GM18909 (cell line): ENCODE measurements around the gene AKR1B15.
"Not testable (repeated sequence)": the region's sequence is repeated elsewhere in the genome, so short reads cannot be mapped to it uniquely, and the experiment has no call there.

ENCODE experiments used
- ATAC-seq: cut with Tn5 transposase; IDR thresholded peaks from one replicate; pipeline ENCODE4 v1.9.1; 2021; ENCODE audit warnings: mild to moderate bottlenecking; ENCODE audit not compliant: unreplicated experiment, poor library complexity

The AKR1B15 gene

GRCh38 chr7:134558370-134558769, 9.5 kb downstream of the AKR1B15 start:
- no peak for ATAC-seq

GRCh38 chr7:134561616-134562015, 12.7 kb downstream of the AKR1B15 start:
- ATAC-seq = not testable (repeated sequence)

DNA sequence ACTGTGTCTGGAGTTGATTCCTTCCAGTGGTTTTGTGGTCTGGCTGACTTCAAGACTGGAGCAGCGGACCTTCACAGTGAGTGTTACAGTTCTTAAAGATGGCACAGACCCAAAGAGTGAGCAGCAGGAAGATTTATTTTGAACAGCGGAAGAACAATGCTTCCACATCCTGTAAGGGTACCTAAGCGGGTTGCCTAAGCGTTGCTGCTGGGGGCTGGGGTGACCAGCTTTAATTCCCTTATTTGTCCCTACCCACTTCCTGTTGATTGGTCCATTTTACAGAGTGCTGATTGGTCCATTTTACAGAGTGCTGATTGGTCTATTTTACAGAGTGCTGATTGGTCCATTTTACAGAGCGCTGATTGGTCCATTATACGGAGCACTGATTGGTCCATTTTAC, 13.2 kb downstream of the AKR1B15 start:
- ATAC-seq = no peak

DNA sequence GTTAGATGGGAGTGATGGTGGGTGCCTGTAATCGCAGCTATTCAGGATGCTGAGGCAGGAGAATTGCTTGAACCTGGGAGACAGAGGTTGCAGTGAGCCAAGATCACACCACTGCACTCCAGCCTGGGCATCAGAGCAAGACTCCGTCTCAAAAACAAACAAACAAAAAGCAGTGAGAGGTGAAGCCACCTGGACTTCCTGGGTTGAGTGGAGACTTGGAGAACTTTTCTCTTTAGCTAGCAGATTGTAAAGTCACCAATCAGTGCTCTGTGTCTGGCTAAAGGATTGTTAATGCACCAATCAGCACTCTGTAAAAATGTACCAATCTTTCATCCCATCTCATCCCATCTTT, 14.5 kb downstream of the AKR1B15 start:
- not testable (repeated sequence) for ATAC-seq

DNA sequence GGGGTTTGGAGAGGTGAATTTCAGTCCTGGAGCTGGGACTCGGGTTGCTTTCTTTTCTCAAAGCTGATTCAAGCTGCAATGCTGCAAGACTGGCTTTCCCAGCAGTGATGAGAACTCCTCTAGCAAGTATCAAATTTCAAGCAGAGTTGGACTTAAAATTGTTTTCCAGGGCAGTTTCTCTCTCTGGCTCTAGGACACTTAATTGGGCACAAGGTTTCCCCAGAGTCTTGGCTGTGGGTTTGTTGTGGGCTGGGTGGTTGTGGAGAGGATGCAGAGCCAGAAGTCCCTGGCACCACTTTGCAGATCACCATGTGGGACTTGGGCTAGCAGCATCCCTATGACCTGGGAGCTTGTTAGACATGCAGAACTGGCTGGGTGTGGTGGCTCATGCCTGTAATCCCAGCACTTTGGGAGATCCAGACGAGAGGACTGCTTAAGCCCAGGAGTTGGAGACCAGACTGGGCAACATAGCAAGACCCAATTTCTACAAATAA, 16.8 kb downstream of the AKR1B15 start:
- ATAC-seq = no peak

- no peak for ATAC-seq
Observed at GRCh38 chr7:134567368-134567767, 18.5 kb downstream of the AKR1B15 start.

- ATAC-seq = not testable (repeated sequence)
Observed at GRCh38 chr7:134569962-134570361, 21.1 kb downstream of the AKR1B15 start.

GRCh38 chr7:134571101-134571500, 22.2 kb downstream of the AKR1B15 start:
- ATAC-seq = no peak

DNA sequence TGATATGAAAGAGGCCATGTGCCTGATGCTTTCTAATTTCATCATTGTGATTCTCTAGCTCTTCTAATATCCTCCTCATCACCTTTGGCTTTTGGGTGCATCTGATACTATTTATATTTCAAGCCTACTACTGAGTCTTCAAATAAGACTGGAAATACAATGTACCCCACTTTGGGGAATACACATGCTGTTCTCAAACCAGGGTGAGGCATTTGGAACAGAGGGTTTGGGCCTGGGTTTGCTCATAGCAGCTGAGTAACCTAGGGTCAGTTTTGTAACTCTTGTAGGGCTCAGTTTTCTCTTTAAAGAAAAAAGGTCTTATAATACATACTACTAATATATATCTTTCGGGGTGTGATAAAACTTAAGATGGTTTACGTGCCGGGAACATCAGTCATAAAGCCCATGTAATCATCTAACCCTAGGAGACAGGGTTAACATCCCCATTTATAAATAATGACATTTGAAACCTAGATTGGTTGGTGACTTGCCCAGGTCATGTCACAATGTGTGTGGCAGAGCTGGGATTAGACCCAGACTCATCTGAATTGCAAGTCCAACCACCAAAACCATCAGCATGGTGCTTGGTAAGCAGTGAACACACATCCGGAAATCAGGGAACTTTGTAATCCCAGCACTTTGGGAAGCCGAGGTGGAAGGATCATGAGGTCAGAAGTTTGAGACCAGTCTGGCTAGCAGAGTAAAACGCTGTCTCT, 23.0 kb downstream of the AKR1B15 start:
- no peak for ATAC-seq

- ATAC-seq = no peak
Observed at GRCh38 chr7:134574322-134574721, 25.4 kb downstream of the AKR1B15 start.

DNA sequence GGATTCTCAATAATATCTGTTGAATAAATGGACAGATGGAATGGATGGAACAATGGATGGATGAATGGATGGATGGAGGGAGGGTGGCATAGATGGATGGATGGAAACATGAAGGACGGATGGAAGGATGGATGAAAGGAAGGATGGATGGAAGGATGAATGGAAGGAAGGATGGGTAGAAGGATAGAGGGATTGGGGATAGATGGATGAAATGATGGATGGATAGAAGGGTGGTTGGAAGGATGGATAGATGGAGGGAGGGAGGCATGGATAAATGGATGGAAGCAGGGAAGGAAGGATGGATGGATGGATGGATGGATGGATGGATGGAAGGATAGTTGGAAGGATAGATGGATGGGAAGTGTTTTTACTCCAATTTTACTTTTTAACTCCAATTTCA, 35.4 kb downstream of the AKR1B15 start:
- ATAC-seq = no peak

- no peak for ATAC-seq
Observed at GRCh38 chr7:134585897-134586296, 37.0 kb downstream of the AKR1B15 start.

DNA sequence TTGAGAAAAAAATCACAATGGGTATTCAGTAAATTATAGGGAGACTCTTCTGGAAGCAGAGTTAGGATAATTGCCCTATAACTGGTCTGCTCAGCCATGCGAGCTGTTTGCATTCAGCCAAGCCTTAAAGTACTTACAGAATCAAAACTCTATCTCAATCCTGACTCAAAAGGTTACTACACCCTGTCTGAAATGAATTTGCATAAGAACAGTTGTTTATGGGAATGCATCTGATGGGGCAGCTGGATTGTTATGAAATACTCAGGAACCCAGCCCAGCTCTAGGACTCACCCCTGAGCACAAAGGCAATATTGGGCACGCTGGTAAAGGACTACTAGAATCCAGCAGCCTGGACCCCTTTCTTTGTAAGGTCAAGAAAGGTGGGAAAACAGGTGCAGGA, 38.8 kb downstream of the AKR1B15 start:
- ATAC-seq = no peak

DNA sequence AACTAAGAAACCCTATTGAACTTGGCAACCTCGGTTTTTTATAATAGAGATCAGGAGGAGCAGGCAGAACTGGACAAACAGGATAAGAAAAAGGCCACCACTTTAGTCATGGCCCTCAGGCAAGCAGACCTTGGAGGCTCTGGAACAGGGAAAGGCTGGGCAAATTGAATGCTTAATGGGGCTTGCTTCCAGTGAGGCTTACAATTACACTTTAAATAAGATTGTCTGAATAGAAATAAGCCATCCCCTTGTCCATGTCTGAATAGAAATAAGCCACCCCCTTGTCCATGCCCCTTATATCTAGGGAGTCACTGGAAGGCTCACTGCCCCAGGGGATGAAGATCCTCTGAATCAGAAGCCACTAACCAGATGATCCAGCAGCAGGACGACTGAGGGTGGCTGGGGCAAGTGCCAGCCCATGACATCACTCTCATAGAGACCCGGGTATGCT, 40.6 kb downstream of the AKR1B15 start:
- ATAC-seq = no peak

- no peak for ATAC-seq
Observed at GRCh38 chr7:134593530-134594392, 44.9 kb downstream of the AKR1B15 start.

DNA sequence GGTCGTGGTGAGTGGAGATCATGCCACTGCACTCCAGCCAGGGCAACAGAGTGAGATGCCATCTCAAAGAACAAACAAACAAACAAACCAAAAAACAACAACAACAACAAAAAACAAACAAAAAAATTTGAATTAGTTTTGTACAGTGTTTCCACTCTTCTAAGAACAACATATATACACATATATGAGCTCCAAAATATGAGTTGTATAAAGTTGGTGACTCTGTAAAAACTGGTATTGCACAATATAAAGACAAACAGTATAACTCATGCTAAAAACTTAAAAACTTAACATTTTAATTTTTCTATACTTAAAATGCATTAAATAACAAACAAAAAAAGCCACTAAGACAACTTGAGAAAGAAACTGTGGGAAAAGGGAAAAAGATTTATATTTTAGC, 46.0 kb downstream of the AKR1B15 start:
- no peak for ATAC-seq

- ATAC-seq = no peak
Observed at GRCh38 chr7:134599371-134599770, 50.5 kb downstream of the AKR1B15 start.

DNA sequence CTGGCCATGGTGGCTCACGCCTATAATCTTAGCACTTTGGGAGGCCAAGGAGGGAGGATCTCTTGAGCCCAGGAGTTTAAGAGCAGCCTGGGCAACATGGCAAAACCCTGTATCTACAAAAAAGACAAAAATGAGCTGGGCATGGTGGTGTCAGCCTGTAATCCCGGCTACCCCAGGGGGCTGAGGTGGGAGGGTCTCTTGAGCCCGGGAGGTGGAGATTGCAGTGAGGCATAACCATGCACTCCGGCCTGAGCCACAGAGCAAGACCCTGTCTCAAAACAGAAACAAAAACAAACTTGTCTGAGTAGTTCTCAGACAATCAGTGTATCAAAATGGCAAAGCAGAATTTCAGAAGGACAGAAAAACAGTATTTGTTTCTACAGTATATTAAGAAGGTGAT, 52.5 kb downstream of the AKR1B15 start:
- ATAC-seq = no peak

DNA sequence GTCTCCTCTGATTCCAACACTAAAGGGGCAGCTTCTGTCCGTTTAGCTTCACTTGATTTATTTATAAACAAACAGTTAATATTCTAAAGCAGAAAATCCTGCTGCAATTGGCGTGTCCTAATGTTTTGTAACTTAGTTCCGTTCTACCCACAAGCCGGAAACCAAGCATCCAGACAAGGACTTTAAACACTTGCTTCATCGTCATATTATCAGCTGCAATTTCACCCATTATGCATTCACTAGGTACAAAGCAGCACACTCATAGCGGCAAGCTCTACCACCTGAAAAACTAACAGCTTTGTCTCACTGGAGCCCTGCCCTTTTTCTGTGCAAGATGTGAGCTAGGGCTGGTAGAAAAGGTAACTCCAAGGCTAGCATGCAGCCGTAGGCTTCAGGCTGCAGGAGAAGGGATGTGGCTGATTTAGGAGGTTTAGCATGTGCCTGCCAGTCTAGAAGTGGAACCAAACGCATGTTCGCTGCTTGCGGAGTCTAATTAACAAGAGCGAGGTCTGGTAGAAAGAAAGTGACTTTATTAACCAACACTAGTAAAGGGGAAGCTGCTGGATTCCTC, 54.1 kb downstream of the AKR1B15 start:
- ATAC-seq = no peak

DNA sequence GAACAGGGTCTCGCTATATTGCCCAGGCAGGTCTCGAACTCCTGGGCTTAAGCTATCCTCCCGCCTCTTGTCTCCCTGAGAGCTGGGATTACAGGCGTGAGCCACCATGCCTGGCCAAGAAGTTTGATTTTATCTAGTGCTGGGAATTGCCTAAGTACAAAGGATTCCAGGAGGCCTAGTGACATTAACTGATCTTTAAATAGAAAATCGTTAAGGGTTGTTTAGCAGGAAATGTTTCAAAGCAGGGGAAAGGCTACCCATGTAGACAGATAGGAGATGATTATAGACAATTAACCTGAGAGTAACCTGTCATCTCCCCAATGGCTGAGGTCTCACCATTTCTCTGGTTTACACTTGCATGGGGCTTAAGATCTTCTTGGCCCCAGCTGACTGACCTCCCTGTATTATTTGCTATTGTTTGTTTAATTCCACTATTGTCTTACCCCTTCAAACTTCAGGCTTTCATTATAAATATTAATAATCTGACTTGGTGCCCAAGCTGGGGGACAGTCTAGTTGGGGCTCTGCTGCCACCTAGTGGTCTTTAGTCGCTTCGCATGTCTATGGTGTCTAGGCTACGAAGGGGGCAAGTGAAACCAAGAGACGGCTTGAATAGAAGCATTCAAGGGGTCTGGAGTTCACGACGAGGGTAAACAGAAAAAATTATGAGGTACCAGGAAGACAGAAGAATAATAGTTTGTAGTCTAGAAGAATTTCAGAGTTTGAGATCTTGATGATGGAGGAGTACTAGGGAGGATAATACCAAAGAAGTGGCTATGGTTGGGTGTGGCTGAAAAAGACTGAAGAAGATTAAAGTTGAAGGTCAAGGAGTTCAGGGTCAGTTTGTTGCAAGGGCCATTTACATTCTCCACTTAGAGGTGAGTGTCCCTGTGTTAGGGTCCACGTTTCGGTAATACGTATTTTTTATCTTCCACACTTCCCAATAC, 57.3 kb downstream of the AKR1B15 start:
- ATAC-seq = peak; percentile 72
